COLO668 (cell line): ENCODE results near the gene PRDM8.
A peak's percentile ranks its signal among the peaks of the same experiment; 100 is the strongest.
"Not testable (repeated sequence)": the region's sequence is repeated elsewhere in the genome, so short reads cannot be mapped to it uniquely, and the experiment has no call there.

Experiments
- DNase-seq: peaks from one replicate; lab custom pipeline; 2025; ENCODE audit not compliant: unreplicated experiment; lab: John Stamatoyannopoulos, UW

PRDM8 gene

DNA sequence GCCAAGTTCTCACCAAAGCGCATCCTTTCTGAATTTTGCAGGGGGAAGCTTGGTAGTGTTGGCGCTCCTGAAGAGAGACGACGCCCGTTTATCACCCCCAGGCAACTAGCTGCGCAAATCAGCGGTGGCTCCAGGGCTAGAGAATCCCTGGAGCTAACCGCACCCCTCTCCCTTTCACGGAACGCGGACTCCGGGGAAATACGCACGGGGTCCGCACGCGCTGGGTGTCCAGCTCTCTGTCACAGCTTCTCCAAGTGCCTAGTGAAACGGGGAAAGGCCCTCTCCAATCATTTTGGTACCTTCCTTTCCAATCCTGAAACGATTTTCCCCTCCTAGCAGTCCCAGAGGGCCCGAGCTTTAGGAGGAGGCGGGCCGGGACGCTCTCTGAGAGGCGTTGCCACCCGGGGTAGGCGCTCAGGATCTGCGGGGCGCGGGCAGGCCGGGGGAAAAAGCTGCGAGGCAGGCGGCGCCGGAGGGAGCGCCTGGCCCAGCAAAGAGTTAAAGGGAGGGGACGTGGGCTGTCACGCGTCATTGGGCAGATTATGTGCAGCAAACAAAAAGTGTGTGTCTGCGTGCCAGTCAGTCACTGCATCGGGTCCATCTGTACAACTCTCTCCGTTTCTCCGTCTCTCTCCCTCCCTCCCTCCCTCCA is at the start of gene PRDM8:
Gene PRDM8, plus strand, starts transcription at position 582 of the 652 bp plus-strand sequence. CDS start 2,578 bp downstream, outside the sequence.
- DNase-seq: peak; percentile 79

- DNase-seq: no peak
Measured at GRCh38 chr4:80150387-80151180, 46.7 kb upstream of the PRDM8 start.

GRCh38 chr4:80151981-80152380 is 45.3 kb upstream of the PRDM8 start:
- no peak for DNase-seq

DNA sequence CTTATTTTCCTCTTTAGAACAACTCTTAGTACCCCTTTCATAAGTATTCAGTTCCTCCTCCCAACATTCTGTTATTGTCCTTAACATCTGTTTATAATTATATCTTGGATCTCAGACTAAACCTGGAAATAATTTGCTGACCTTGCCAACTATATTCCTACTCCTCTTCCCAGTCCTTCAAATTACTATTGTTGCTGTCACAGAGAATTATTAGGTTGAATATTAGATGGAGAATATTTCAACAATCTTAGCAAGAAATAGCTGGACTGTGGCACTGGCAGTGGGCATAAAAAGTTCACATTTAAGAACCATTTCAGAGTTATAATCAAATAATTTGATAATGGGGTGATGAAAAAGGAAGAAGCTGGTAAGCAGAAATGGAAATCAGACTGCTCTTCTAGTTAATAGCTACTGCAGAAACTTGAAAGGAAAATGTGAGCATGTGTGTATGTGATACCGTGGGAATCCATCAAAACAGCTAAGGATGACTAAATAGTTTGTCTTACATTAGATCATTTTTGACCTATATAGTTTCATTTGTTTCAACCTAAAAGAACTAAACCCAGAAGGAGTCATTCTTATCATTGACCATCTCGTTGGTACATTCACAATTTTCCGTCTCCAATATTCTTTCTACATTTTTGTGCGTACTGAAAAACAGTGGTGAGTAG is 43.3 kb upstream of the PRDM8 start:
- DNase-seq: no peak

GRCh38 chr4:80154545-80154933 is 42.8 kb upstream of the PRDM8 start:
- DNase-seq: no peak

GRCh38 chr4:80155316-80155982 is 41.9 kb upstream of the PRDM8 start:
- no peak for DNase-seq

- no peak for DNase-seq
Measured at GRCh38 chr4:80156410-80156809, 40.9 kb upstream of the PRDM8 start.

DNA sequence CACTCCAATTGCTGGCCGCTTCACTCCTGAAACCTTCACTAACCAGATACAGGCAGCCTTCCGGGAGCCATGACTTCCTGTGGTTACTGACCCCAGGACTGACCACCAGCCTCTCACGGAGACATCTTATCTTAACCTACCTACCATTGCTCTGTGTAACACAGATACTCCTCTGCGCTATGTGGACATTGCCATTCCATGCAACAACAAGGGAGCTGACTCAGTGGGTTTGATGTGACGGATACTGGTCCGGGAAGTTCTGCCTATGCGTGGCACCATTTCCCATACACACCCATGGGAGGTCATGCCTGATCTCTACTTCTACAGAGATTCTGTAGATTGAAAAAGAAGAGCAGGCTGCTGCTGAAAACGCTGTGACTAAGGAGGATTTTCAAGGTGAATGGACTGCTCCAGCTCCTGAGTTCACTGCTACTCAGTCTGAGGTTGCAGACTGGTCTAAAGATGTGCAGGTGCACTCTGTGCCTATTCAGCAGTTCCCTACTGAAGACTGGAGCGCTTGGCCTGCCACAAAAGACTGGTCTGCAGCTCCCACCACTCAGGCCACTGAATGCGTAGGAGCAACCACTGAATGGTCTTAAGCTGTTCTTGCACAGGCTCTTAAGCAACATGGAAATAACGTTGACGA is 35.8 kb upstream of the PRDM8 start:
- no peak for DNase-seq

- no peak for DNase-seq
Measured at GRCh38 chr4:80162418-80162817, 34.9 kb upstream of the PRDM8 start.

DNA sequence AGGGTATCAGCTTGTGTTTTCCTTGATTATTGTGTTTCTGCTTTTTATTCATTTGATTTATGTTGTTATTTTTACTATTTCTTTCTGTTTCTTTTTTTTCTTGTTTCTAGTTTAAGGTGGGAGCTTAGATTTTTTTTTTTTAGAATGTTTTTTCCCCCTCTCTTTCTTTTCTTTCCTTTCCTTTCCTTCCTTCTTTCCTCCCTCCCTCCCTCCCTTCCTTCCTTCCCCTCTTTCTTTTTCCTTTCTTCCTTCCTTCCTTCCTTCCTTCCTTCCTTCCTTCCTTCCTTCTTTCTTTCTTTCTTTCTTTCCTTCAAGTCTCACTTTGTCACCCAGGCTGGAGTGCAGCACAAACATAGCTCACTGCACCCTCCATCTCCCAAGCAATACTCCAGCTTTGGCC is 31.4 kb upstream of the PRDM8 start:
- no peak for DNase-seq

DNA sequence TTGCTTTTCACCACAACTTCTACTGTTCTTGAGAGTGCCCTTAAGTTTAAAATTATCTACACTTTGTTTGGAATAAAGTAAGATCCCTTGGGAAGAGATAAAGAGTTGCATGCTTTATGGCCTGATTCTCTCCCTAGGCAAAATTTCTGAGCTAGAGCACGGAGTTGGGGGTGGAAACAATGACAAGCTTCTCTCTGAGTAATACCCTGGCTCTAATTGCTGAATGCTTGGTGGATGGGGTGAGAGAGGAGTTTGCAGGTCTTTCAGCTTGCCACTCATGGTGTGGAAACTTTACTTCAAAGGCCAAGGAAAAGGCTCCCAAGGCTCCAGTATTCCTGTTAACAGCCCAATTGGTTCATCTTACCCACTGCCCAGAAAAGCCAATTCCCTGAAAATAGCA is 26.1 kb upstream of the PRDM8 start:
- DNase-seq: no peak

DNA sequence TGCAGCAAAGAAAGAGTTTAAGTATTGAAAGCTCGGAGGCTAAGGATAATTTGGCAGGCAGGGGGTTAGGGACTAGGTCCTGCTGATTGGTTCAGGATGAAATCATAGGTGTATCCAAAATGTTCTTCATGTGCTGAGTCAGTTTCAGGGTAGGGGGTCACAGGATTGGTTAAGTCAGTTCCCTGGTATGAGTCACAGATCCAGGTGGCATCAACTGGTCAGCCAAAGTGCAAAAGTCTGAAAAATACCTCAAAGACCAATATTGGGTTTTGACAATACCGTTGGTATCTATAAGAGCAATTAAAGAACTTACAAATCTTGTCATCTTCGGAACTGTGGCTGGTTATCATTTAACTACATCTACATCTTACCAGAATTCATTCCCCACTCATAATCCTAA is 25.6 kb upstream of the PRDM8 start:
- DNase-seq: no peak

DNA sequence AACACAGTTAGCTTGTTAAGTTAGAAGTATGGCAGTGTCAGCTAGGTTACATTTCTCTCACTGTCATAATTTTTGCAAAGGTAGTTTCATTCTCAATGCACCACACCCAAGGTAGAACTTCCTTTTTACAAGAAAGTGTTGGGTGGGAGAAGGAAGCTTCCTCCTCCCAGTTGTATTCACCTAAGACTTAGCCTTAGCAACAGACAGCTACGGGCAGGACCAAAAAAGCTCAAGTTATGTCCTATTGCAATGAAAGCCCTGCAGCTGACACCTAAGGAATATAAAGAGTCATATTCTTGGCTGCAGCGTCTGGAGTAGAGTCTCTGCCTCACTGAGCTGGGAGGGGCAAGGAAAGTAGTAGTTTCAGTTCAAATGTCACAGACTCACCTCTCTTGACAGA is 25.1 kb upstream of the PRDM8 start:
- no peak for DNase-seq

DNA sequence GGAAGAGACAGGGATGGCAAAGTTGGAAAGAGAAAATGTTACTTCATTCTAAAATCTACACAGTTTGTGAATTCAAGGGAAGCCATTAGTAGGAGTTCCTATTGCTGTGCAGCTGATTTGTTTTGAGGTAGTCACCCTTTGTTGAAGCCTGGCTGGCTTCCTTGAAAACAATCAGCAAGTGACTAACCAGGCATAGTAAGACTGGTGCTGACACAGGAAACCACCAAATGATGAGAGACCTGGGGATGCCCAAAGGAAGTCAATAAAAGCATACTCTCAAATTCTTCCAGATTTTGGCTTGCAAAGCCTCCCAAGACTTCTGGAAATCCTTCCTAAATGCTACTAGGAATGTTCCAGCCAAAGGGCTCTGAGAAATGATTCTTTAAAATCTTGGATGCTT is 23.9 kb upstream of the PRDM8 start:
- DNase-seq: no peak

- DNase-seq: no peak
Measured at GRCh38 chr4:80173841-80174240, 23.5 kb upstream of the PRDM8 start.

GRCh38 chr4:80177793-80178192 is 19.5 kb upstream of the PRDM8 start:
- not testable (repeated sequence) for DNase-seq

- DNase-seq: no peak
Measured at GRCh38 chr4:80178964-80179363, 18.3 kb upstream of the PRDM8 start.

DNA sequence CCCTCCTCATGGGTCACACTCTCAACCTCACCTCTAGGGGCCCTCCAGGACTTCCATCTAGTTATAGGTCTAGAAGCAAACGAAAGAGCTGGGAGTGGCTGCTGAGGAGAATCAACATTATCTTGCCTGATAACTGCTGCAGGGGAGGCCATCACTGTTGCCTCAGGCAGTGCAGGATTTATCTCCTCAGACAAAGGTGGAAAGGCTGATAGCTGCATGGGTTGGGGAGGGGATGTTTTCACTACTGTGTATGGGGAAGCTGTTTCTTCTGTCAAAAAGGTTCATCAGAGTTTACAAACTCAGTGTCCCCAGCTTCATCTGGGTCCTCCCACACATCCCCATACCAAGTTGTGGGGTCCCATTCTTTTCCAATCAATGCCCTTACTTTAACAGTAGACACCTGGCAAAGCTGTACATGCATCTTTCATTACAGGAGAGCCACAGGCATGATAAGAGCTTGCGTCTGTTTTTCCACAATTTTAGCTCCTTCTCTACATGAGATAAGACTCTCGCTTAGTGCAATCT is 17.6 kb upstream of the PRDM8 start:
- no peak for DNase-seq

DNA sequence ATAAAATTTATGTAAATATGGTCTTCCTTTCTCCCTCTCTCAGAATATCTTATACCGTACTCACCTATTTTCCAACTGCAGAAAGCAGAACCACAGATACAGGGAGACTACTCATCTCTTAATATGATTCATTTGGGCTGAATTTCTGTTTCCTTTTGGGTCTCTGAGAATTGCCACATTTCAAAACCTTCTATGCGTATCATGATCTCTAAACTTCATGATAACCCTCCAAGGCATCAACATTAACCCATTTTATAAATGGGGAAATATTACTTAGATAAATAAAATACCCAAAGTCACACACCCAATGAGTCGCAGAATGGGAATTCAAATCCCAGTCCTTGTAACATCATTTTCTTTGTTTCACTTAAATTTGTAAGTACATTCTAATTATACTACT is 16.6 kb upstream of the PRDM8 start:
- no peak for DNase-seq

- no peak for DNase-seq
Measured at GRCh38 chr4:80182237-80182866, 15.0 kb upstream of the PRDM8 start.
